KOPT-K1 (cell line): ENCODE results near the gene TP73.
A peak's percentile ranks its signal among the peaks of the same experiment; 100 is the strongest.

Experiments
- H3K27ac ChIP-seq: fragments of 200-600 bp; sonication (generic); 2 replicates; pipeline ENCODE4 v1.5.1; 2016; ENCODE audit warnings: antibody characterized with exemption, mild to moderate bottlenecking, low read depth, low read length; ENCODE audit not compliant: poor library complexity, severe bottlenecking
- H3K36me3 ChIP-seq: fragments of 200-600 bp; sonication (generic); 2 replicates; pipeline ENCODE4 v1.5.1; 2017; ENCODE audit warnings: antibody characterized with exemption, mild to moderate bottlenecking, low read length, moderate library complexity; ENCODE audit not compliant: insufficient read depth
- H3K9me3 ChIP-seq: fragments of 200-600 bp; sonication (generic); 2 replicates; pipeline ENCODE4 v1.5.1; 2017; ENCODE audit warnings: antibody characterized with exemption, low read length, mild to moderate bottlenecking; ENCODE audit not compliant: insufficient read depth, poor library complexity, severe bottlenecking

TP73 gene

GRCh38 chr1:3639397-3639911 lies 12.9 kb upstream of the TP73 start:
- Histone ChIP-seq H3K36me3 (peaks cover 70% of the 10 kb centered on the region), H3K9me3 (no peaks in the 10 kb centered on the region), H3K27ac (no peak overlapping the region)

GRCh38 chr1:3640121-3640837 lies 12.0 kb upstream of the TP73 start:
- Histone ChIP-seq H3K36me3 (peaks cover 69% of the 10 kb centered on the region), H3K27ac (no peak overlapping the region), H3K9me3 (no peaks in the 10 kb centered on the region)

GRCh38 chr1:3641046-3641760 lies 11.1 kb upstream of the TP73 start:
- peaks cover 63% of the 10 kb centered on the region for H3K36me3 ChIP-seq
- no peak overlapping the region for H3K27ac ChIP-seq
- no peaks in the 10 kb centered on the region for H3K9me3 ChIP-seq

GRCh38 chr1:3641816-3642215 lies 10.5 kb upstream of the TP73 start:
- no peak overlapping the region for H3K27ac ChIP-seq
- peaks cover 63% of the 10 kb centered on the region for H3K36me3 ChIP-seq
- no peaks in the 10 kb centered on the region for H3K9me3 ChIP-seq

GRCh38 chr1:3642919-3643675 lies 9.2 kb upstream of the TP73 start:
- no peaks in the 10 kb centered on the region for H3K9me3 ChIP-seq
- H3K36me3 ChIP-seq, result peaks cover 58% of the 10 kb centered on the region
- H3K27ac ChIP-seq, result no peak overlapping the region

- H3K9me3 ChIP-seq, result no peaks in the 10 kb centered on the region
- peaks cover 47% of the 10 kb centered on the region for H3K36me3 ChIP-seq
Measured at GRCh38 chr1:3644273-3644672, 8.0 kb upstream of the TP73 start.

GRCh38 chr1:3645247-3645646 lies 7.1 kb upstream of the TP73 start:
- Histone ChIP-seq H3K27ac (no peak overlapping the region), H3K36me3 (peaks cover 37% of the 10 kb centered on the region), H3K9me3 (no peaks in the 10 kb centered on the region)

More at GRCh38 chr1:3644273-3644672, 8.0 kb upstream of the TP73 start:
- no peak overlapping the region for H3K27ac ChIP-seq

- Histone ChIP-seq H3K9me3 (no peaks in the 10 kb centered on the region), H3K36me3 (peaks cover 37% of the 10 kb centered on the region), H3K27ac (no peak overlapping the region)
Measured at GRCh38 chr1:3645666-3646355, 6.5 kb upstream of the TP73 start.

- H3K36me3 ChIP-seq, result peaks cover 33% of the 10 kb centered on the region
- no peaks in the 10 kb centered on the region for H3K9me3 ChIP-seq
- no peak overlapping the region for H3K27ac ChIP-seq
Measured at GRCh38 chr1:3646596-3646995, 5.7 kb upstream of the TP73 start.

- peaks cover 23% of the 10 kb centered on the region for H3K36me3 ChIP-seq
- peak within 1 kb of the TSS; percentile 52 for H3K27ac ChIP-seq
- H3K9me3 ChIP-seq, result no peaks in the 10 kb centered on the region
Measured at GRCh38 chr1:3649342-3650247, 2.7 kb upstream of the TP73 start, which contains the start of gene WRAP73. Gene WRAP73, minus strand, starts transcription at chr1:3650103. Its CDS starts 104 bp downstream, at chr1:3649999.

- Histone ChIP-seq H3K27ac (no peak overlapping the region), H3K9me3 (no peaks in the 10 kb centered on the region), H3K36me3 (peaks cover 18% of the 10 kb centered on the region)
Measured at GRCh38 chr1:3650248-3651025, 1.9 kb upstream of the TP73 start.

GRCh38 chr1:3651026-3651929 lies 1.0 kb upstream of the TP73 start:
- Histone ChIP-seq H3K9me3 (no peaks in the 10 kb centered on the region), H3K27ac (no peak overlapping the region), H3K36me3 (peaks cover 14% of the 10 kb centered on the region)
